Vagina (tissue), 2 donors: Measurements from ENCODE around the gene RTL9. TPM values are rescaled to one million over a fixed set of nuclear protein-coding genes. Genes with fewer than 3 reads are reported as not detected.

Experiments used
- DNase-seq, 2 donors: peaks; one replicate each; pipeline ENCODE4 v3.0.0-alpha.2; 2017; ENCODE audit errors: extremely low spot score in 2 of 2
- H3K27ac ChIP-seq: fragments of 200-600 bp; sonication (generic); one replicate; pipeline ENCODE4 v1.5.1; 2019
- H3K27me3 ChIP-seq: fragments of 200-600 bp; sonication (generic); one replicate; pipeline ENCODE4 v1.5.1; 2019
- H3K36me3 ChIP-seq, 2 donors: fragments of 200-600 bp; sonication (generic); one replicate each; pipeline ENCODE4 v1.5.1; 2017 to 2019
- H3K4me1 ChIP-seq: fragments of 200-600 bp; sonication (generic); one replicate; pipeline ENCODE4 v1.5.1; 2019
- H3K4me3 ChIP-seq, 2 donors: fragments of 200-600 bp; sonication (generic); 1 replicate in 1 of 2; 2 replicates in 1 of 2; pipeline ENCODE4 v1.5.1; 2016 to 2019
- H3K9me3 ChIP-seq: fragments of 200-600 bp; sonication (generic); one replicate; pipeline ENCODE4 v1.5.1; 2019
- CTCF ChIP-seq, 3 experiments: fragments of 450-650 bp in 2 of 3; fragments of 200-600 bp in 1 of 3; sonication (generic) in 1 of 3; IDR thresholded peaks; one replicate each; pipeline ENCODE4 v1.5.1; 2017 to 2019; ENCODE audit warnings: antibody characterized with exemption in 3 of 3, mild to moderate bottlenecking in 2 of 3, moderate library complexity in 2 of 3
- POLR2A ChIP-seq, 2 donors: fragments of 450-650 bp; IDR thresholded peaks; one replicate each; pipeline ENCODE4 v1.6.1; 2017; ENCODE audit warnings: antibody characterized with exemption in 2 of 2, mild to moderate bottlenecking in 2 of 2, moderate library complexity in 2 of 2
- POLR2AphosphoS5 ChIP-seq, 2 donors: sonication (generic); formaldehyde crosslinking; IDR thresholded peaks; one replicate each; pipeline ENCODE4 v1.9.0; 2017; ENCODE audit warnings: antibody characterized with exemption in 2 of 2, mild to moderate bottlenecking in 2 of 2, low read depth in 1 of 2; ENCODE audit not compliant: insufficient read depth in 1 of 2
- intact Hi-C: fragments of 100-400 bp; cut with DNase I; formaldehyde crosslinking; loops from one replicate; pipeline ENCODE4 v1.15.1; 2023
- total RNA-seq: library from RNA; depleted of rRNA; stranded (reverse); fragments of >200 nt; gene quantifications from one replicate; pipeline ENCODE4 v1.2.3, GENCODE V29; 2016

The RTL9 gene
- total RNA-seq, 1 donor from 2014 or later = not detected

- Histone ChIP-seq H3K4me1 (no peaks in the 10 kb centered on the region), H3K27me3 (no peaks in the 10 kb centered on the region), H3K27ac (no peak overlapping the region), H3K36me3 (no peaks in the 10 kb centered on the region), H3K9me3 (no peaks in the 10 kb centered on the region), H3K4me3 (no peak overlapping the region)
- no peak for DNase-seq
- no peak for TF ChIP-seq POLR2AphosphoS5 (IDR thresholded peaks at IDR 0.05; ENCODE audit: insufficient read depth in 1 of 2, low read depth in 1 of 2)
- TF ChIP-seq POLR2A (IDR thresholded peaks at IDR 0.05) = no peak
- TF ChIP-seq CTCF (IDR thresholded peaks at IDR 0.05) = no peak
- intact Hi-C loops = no loop called here
Measured at GRCh38 chrX:110391086-110391485, 32.4 kb downstream of the RTL9 start.

DNA sequence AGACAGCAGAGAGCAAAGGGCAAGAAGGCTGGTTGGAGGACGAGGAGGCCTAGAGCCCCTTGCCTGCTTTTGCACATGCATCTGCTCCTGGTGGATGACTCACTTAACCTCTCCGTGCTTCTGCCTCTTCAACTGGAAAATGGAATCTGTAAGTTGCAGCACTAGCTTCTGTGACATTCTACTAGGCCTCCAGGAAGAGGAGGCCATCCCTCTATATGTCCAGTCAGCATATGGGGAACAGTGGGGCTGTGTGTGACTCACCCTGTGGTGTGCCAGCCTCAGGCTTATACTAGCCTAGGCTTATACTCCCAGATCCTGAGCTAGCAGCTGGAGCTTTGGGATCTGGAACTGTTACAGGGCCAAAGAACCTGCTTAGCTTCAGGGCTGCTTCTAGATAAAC, 36.0 kb downstream of the RTL9 start:
- Histone ChIP-seq H3K4me3 (no peak overlapping the region), H3K9me3 (no peaks in the 10 kb centered on the region), H3K27me3 (no peaks in the 10 kb centered on the region), H3K27ac (no peak overlapping the region), H3K4me1 (no peaks in the 10 kb centered on the region), H3K36me3 (no peaks in the 10 kb centered on the region)
- no peak for TF ChIP-seq POLR2A (IDR thresholded peaks at IDR 0.05)
- no peak for TF ChIP-seq POLR2AphosphoS5 (IDR thresholded peaks at IDR 0.05; ENCODE audit: insufficient read depth in 1 of 2, low read depth in 1 of 2)
- no peak for TF ChIP-seq CTCF (IDR thresholded peaks at IDR 0.05)
- no peak for DNase-seq
- intact Hi-C loops = no loop called here

GRCh38 chrX:110395877-110396276, 37.2 kb downstream of the RTL9 start:
- DNase-seq = no peak
- no peaks in the 10 kb centered on the region for H3K9me3 ChIP-seq
- H3K4me3 ChIP-seq = no peak overlapping the region
- no peaks in the 10 kb centered on the region for H3K4me1 ChIP-seq
- intact Hi-C loops = no loop called here
- H3K27me3 ChIP-seq = no peaks in the 10 kb centered on the region
- H3K27ac ChIP-seq = no peak overlapping the region
- no peaks in the 10 kb centered on the region for H3K36me3 ChIP-seq
- TF ChIP-seq POLR2A (IDR thresholded peaks at IDR 0.05) (no peak), CTCF (IDR thresholded peaks at IDR 0.05) (no peak), POLR2AphosphoS5 (IDR thresholded peaks at IDR 0.05; ENCODE audit: insufficient read depth in 1 of 2, low read depth in 1 of 2) (no peak)

GRCh38 chrX:110396735-110397134, 38.1 kb downstream of the RTL9 start:
- intact Hi-C loops = no loop called here
- no peak overlapping the region for H3K27ac ChIP-seq
- no peak for DNase-seq

GRCh38 chrX:110397339-110397738, 38.7 kb downstream of the RTL9 start:
- Histone ChIP-seq H3K27ac (no peak overlapping the region), H3K36me3 (no peaks in the 10 kb centered on the region), H3K9me3 (no peaks in the 10 kb centered on the region), H3K4me1 (no peaks in the 10 kb centered on the region), H3K4me3 (no peak overlapping the region), H3K27me3 (no peaks in the 10 kb centered on the region)
- DNase-seq = no peak
- intact Hi-C loops = no loop called here
- TF ChIP-seq CTCF (IDR thresholded peaks at IDR 0.05) = no peak
- TF ChIP-seq POLR2AphosphoS5 (IDR thresholded peaks at IDR 0.05; ENCODE audit: insufficient read depth in 1 of 2, low read depth in 1 of 2) = no peak
- no peak for TF ChIP-seq POLR2A (IDR thresholded peaks at IDR 0.05)

More at GRCh38 chrX:110396735-110397134, 38.1 kb downstream of the RTL9 start:
- no peaks in the 10 kb centered on the region for H3K4me1 ChIP-seq
- no peaks in the 10 kb centered on the region for H3K9me3 ChIP-seq
- H3K4me3 ChIP-seq = no peak overlapping the region
- H3K27me3 ChIP-seq = no peaks in the 10 kb centered on the region
- TF ChIP-seq POLR2AphosphoS5 (IDR thresholded peaks at IDR 0.05; ENCODE audit: insufficient read depth in 1 of 2, low read depth in 1 of 2) (no peak), CTCF (IDR thresholded peaks at IDR 0.05) (no peak), POLR2A (IDR thresholded peaks at IDR 0.05) (no peak)
- H3K36me3 ChIP-seq = no peaks in the 10 kb centered on the region
